AG09319 (cell line): ENCODE results near the gene BMP2K.

Source experiments
- DNase-seq: peaks from one replicate; pipeline ENCODE4 v3.0.0-alpha.2; 2010; ENCODE audit warnings: low read depth; ENCODE audit errors: extremely low read depth
- TF ChIP-seq, protein P1 (sequence below): IDR thresholded peaks from 2 replicates; pipeline ENCODE4 v1.5.1; 2011; ENCODE audit warnings: low read depth, mild to moderate bottlenecking, inconsistent platforms, low read length, moderate library complexity

The BMP2K gene

DNA sequence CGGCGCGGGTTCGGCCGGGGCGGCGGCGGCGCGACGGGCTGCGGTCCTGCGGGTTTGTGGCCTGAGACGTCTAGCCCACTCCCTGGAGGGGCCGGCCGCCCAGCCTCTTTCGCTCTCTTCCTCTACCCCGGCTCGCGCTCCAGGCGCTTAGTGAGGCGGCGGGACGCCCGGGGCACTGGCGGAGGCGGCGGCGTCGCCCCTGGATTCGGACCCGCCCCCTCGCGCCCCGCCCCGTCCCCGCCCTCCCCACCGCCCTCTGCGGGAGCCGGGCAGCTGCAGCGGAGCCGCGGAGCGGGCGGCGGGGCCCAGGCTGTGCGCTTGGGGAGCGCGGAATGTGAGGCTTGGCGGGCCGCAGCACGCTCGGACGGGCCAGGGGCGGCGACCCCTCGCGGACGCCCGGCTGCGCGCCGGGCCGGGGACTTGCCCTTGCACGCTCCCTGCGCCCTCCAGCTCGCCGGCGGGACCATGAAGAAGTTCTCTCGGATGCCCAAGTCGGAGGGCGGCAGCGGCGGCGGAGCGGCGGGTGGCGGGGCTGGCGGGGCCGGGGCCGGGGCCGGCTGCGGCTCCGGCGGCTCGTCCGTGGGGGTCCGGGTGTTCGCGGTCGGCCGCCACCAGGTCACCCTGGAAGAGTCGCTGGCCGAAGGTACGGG, at the start of gene BMP2K:
Gene BMP2K (plus strand): TSS at position 272 of the 650 bp plus-strand sequence. CDS start 194 bp downstream, at position 466.
- no peak for DNase-seq
- TF ChIP-seq, protein P1, sequence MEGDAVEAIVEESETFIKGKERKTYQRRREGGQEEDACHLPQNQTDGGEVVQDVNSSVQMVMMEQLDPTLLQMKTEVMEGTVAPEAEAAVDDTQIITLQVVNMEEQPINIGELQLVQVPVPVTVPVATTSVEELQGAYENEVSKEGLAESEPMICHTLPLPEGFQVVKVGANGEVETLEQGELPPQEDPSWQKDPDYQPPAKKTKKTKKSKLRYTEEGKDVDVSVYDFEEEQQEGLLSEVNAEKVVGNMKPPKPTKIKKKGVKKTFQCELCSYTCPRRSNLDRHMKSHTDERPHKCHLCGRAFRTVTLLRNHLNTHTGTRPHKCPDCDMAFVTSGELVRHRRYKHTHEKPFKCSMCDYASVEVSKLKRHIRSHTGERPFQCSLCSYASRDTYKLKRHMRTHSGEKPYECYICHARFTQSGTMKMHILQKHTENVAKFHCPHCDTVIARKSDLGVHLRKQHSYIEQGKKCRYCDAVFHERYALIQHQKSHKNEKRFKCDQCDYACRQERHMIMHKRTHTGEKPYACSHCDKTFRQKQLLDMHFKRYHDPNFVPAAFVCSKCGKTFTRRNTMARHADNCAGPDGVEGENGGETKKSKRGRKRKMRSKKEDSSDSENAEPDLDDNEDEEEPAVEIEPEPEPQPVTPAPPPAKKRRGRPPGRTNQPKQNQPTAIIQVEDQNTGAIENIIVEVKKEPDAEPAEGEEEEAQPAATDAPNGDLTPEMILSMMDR = no peak

DNA sequence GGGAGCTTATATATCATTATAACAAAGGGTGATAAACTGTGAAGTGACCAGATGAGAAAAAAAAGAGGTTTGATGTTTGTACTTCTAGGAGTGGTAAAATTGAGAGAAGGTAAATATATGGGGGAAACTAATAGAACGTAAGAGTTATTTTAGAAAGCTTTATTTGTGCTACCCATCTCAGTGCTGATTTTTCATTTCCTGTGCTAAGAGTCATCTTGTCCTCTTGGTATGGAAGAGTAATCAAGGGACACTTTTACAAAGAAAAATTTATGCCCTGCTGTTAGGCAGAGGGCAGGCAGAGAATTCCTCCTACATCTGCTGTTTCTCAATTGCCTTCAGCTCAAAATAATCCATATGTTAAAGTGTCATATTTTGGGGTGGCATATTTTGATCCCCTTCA, 49.6 kb upstream of the BMP2K start:
- no peak for DNase-seq
- TF ChIP-seq, protein P1 = no peak

DNA sequence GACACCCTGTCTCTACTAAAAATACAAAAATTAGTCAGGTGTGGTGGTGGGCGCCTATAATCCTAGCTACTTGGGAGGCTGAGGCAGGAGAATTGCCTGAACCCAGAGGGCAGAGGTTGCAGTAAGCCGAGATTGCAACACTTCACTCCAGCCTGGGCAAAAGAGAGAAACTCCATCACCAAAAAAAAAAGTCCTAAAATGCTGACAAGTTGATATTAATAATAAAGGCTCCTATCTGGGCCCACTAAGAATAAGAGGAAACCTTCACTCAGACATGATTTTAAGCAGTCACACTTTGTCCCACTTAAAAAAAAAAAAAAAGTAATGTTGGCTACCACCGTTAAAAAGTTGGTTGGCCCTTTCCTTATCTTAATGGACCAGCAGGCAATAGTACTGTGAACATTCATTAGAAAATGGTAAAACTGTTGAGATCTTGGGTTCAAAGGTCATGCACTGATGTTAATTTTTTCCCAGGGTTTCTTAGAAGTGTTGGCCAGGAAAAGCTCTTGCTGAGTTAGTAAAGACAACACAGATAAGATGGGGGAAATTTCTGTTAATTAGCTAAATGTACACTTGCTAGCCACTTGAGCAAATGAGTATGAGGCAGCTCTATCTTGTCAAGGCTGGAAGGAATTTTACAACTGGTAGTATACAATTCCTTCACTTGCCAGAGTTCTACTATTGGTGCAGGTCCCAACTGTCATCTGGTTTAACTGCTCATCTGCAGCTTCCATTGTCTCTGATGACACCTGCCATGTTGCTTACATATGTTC, 43.6 kb upstream of the BMP2K start:
- DNase-seq = no peak
- TF ChIP-seq, protein P1 = no peak

DNA sequence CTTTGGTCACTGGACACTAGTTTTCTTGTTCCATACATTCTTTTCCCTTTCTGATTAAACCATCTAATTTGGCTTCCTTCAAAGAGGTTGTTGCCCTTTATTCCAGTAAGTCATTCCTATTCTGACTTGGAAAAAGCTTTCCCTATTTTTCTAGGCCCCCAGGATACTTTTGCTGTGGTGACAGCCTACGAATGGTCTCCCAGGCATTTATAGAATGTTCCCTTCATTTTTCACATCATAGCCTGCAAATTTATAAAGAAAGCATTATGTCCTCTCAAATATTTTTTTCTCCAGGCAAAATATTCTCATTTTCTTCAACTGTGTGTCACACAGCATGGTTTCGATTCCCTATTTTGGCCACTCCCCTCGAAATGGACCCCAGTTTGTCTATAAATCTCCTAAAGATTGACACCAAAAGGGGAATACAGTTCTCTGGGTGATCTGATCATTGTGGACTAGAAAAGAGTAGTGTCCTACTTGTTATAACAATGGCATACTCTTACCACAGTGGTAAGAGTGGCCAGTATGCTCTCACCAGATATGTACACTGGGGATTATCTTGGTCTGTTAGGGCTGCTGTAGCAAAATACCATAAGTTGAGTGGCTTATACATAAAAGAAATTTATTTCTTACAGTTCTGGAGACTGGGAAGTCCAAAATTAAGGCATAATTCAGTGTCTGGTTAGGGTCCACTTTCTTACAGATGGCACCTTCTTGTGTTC, 41.5 kb upstream of the BMP2K start:
- DNase-seq = no peak
- TF ChIP-seq, protein P1 = no peak

DNA sequence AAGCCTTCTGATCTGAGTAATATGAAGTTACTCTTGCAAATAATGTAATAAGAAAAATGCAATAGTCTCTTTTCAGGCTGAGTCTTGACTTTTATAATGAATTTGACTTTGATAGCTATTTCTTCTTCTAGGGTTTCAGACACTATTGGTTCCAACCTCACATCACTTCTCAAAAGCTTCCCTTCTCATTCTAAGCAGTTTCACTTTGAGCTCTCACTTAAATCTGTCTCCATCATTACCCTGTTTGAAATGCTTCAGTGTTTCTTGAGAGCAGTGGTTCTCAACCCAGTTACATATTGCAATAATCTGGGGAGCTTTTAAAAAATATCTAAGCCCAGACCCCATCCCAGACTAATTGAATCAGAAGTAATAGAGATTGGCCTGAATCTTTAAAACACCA, 40.5 kb upstream of the BMP2K start:
- no peak for DNase-seq
- TF ChIP-seq, protein P1 = no peak

DNA sequence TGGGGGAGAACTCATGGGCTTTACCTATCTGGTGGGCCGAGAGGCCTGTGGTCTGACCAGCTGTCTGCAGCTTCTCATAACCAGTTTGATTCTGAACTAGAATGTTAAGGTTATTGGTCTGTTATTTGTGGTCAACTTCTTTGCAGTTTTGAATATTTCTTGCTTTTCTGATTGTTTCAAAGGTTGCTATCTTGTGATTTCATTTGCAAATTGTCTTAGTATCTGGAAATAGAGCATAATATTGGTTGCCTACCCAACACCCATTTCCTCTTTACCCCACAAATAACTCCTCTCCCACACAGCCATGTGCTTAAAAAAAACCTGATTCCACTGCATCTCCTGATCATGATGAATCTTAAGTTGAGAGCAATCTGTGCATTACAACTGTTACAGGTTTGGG, 39.1 kb upstream of the BMP2K start:
- TF ChIP-seq, protein P1 = no peak
- no peak for DNase-seq

DNA sequence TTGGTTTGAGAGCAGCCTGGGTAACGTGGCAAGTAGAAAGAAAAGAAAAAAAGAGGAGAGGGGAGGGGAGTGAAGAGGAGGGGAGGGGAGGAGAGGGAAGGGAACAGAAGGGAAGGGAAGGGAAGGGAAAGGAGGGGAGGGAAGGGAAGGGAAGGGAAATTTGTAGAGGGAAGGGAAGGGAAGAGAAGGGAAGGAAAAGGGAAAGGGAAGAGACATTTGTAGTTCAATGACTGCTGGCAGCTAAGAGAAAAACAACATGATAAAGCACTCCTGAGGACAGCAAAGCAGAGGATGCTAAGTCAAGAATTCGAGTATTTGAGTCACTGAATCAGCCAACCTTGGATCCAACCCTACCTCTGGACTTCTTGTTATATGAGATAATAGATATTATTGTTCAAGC, 38.2 kb upstream of the BMP2K start:
- TF ChIP-seq, protein P1 = no peak
- DNase-seq = no peak
